ENCODE measurements around the gene FGFRL1.

FGFRL1 gene

DNA sequence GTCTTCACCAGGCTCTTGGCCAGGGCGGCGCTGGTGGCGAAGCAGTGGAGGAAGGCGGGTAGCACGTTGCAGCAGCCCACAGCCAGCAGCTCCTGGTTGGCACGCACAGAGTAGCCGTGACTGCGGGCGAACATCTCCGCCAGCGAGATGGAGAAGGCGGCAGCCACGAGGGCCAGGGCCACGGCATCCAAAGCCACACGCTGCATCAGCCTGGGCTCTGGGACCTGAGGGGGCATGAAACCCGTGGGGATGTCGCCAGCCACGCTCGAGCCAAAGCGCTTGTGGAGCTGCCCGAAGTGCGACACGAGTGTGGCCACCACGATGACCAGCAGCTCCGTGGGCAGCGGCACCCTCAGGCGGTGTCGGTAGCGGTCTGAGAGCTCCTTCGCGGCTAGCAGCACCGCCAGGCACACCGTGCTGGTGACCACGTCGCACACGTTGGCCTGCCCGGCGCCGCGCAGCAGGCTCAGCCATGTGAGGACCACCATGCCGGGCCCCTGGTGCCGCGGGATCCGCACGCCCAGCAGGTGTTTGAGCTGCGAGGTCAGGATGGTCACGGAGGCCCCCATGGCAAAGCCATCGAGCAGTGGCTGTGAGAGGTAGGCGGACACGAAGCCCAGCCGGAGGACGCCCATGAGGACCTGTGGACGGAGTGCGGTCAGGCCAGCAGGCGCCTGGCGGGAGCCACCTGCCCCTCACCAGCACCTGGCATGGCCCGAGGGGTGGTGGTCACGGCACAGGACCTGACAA is 21.5 kb upstream of the FGFRL1 start:
- no peak for TF ChIP-seq POLR2AphosphoS5 (IDR thresholded peaks at IDR 0.05; ENCODE audit: low read depth, low read length)
- no peak for TF ChIP-seq FOXP2 (optimal IDR thresholded peaks at IDR 0.05; ENCODE audit: borderline replicate concordance, extremely low read depth, extremely low read length, insufficient read depth)
- TF ChIP-seq, protein P1, sequence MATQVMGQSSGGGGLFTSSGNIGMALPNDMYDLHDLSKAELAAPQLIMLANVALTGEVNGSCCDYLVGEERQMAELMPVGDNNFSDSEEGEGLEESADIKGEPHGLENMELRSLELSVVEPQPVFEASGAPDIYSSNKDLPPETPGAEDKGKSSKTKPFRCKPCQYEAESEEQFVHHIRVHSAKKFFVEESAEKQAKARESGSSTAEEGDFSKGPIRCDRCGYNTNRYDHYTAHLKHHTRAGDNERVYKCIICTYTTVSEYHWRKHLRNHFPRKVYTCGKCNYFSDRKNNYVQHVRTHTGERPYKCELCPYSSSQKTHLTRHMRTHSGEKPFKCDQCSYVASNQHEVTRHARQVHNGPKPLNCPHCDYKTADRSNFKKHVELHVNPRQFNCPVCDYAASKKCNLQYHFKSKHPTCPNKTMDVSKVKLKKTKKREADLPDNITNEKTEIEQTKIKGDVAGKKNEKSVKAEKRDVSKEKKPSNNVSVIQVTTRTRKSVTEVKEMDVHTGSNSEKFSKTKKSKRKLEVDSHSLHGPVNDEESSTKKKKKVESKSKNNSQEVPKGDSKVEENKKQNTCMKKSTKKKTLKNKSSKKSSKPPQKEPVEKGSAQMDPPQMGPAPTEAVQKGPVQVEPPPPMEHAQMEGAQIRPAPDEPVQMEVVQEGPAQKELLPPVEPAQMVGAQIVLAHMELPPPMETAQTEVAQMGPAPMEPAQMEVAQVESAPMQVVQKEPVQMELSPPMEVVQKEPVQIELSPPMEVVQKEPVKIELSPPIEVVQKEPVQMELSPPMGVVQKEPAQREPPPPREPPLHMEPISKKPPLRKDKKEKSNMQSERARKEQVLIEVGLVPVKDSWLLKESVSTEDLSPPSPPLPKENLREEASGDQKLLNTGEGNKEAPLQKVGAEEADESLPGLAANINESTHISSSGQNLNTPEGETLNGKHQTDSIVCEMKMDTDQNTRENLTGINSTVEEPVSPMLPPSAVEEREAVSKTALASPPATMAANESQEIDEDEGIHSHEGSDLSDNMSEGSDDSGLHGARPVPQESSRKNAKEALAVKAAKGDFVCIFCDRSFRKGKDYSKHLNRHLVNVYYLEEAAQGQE (IDR thresholded peaks at IDR 0.05; ENCODE audit: insufficient read depth in 1 of 2, low read depth in 2 of 2, low read length in 2 of 2), result no peak
- TF ChIP-seq TAF1 (IDR thresholded peaks at IDR 0.05; ENCODE audit: borderline replicate concordance, insufficient read depth, low read length), result no peak
- TF ChIP-seq SIN3A (IDR thresholded peaks at IDR 0.05; ENCODE audit: borderline replicate concordance, insufficient read depth, low read length), result no peak

DNA sequence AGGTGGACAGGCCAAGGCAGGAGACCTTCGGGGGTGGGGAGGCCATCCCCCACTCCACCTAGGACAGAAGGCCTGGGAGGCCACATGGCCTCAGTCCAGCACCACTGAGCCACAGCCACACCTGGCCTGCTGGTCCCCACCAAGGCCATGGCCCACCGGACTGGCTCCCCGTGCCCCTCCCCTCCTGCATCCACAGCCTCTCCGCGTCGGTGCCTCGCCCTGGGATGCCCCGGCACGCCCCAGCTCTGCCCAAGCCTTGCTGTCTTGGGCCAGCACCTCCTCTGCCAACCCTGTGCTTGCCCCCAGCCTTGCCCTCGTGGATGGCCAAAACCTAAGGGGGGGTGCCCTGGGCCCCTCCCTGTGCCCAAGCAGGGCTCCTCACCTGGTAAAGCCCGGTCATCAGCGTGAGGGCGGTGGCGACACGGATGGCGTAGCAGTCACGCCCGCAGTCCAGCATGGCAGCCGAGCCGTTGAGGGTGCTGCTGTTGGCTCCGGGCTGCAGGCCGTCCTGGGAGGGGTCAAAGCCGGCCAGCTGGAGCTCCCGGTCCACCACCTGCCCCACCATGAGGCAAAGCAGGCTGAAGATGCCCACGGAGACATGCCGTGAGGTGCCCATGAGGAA is 20.6 kb upstream of the FGFRL1 start:
- no peak for TF ChIP-seq TAF1 (IDR thresholded peaks at IDR 0.05; ENCODE audit: borderline replicate concordance, insufficient read depth, low read length)
- TF ChIP-seq FOXP2 (optimal IDR thresholded peaks at IDR 0.05; ENCODE audit: borderline replicate concordance, extremely low read depth, extremely low read length, insufficient read depth), result no peak
- no peak for TF ChIP-seq POLR2AphosphoS5 (IDR thresholded peaks at IDR 0.05; ENCODE audit: low read depth, low read length)
- TF ChIP-seq SIN3A (IDR thresholded peaks at IDR 0.05; ENCODE audit: borderline replicate concordance, insufficient read depth, low read length), result no peak
- TF ChIP-seq, protein P1 (IDR thresholded peaks at IDR 0.05; ENCODE audit: insufficient read depth in 1 of 2, low read depth in 2 of 2, low read length in 2 of 2), result no peak

DNA sequence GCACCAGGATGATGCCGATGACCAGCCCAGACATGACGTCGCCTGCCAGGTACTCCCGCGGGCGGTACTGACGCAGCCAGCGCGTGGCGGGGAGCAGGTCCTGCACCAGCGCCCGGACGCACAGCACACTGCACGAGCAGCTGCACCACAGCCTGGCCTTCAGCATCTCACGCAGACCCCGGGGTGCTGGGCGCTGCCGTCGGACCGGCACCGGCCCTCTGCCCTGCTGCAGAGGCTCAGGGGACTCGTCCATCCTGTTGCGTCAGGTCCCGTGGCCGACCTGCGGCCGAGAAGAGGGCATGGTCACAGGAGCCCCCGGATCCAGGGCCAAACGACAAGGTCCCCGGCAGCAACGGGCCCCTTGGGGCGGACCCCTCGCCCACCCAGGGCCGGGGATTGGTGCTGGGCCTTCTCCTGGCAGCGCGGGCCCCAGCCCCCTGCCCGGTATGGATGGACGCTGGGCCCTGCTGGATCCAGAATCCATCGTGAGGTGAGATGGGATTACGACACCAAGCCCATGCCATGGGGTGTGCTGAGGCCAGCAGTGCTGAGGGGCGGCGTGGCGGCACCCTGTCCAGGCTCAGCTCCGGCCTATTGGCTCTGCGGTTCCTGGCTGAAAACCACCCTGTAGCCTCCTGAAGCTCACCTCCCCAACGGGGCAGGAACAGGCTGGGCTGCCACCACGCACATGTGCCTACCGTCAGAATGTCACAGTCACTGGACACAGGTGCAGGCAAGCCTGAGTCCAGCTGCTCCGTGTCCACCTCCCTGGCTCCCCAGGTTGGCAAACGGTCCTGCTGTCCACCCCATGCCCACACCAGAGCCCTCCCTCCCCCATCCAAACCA is 19.8 kb upstream of the FGFRL1 start:
- TF ChIP-seq SIN3A (IDR thresholded peaks at IDR 0.05; ENCODE audit: borderline replicate concordance, insufficient read depth, low read length), result no peak

DNA sequence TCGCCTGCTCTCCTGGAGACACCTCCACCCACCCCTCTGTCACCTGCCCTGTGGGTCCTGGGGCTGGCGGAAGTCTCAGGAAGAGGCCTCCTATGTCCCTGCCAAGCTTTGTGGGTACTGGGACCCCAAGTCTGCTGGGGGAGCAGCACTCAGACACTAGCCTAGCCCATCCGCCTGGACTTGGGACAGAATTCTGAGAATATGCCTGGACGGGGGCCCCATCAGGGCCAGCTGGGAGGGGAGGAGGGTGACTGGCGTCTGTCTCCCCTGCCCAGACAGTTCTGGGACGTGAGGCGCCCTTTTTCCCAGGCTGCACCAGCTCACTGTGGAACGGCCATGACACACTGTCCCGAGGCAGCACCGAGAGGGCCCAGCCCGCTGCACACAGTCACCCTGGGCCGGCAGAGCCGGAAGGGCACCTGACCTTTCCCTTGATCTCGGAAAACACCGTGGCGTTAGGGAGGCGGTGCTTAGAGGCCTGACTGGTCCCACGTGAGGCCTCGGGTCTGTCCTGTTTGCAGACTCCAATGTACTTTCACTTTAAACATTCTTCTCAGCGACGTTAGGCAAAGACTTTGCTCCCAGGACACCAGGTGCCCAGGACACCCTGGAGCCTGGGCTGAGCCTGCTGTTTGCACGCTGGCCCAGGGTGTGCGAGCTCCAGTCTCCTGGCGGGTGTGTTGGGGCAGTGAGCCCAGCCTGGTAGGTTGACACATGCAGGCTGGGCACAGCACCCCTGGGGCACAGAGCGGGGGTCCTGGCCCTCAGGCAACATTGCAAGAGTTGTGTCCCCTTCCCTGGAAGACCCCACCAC is 18.9 kb upstream of the FGFRL1 start:
- no peak for TF ChIP-seq POLR2AphosphoS5 (IDR thresholded peaks at IDR 0.05; ENCODE audit: low read depth, low read length)
- TF ChIP-seq FOXP2 (optimal IDR thresholded peaks at IDR 0.05; ENCODE audit: borderline replicate concordance, extremely low read depth, extremely low read length, insufficient read depth), result no peak
- no peak for TF ChIP-seq TAF1 (IDR thresholded peaks at IDR 0.05; ENCODE audit: borderline replicate concordance, insufficient read depth, low read length)
- TF ChIP-seq, protein P1 (IDR thresholded peaks at IDR 0.05; ENCODE audit: insufficient read depth in 1 of 2, low read depth in 2 of 2, low read length in 2 of 2), result no peak
- TF ChIP-seq SIN3A (IDR thresholded peaks at IDR 0.05; ENCODE audit: borderline replicate concordance, insufficient read depth, low read length), result no peak
